ENCODE data around the gene TPR. TPM values are rescaled to one million over a fixed set of nuclear protein-coding genes. Genes with fewer than 3 reads are reported as not detected.

Gene TPR
- total RNA-seq, 1 donor from 2014 or later = 46.4 TPM

GRCh38 chr1:186340772-186341171 lies 34.3 kb downstream of the TPR start:
- ATAC-seq = no peak
- intact Hi-C loops (cut with micrococcal nuclease) = no loop called here
- no peak for DNase-seq

- intact Hi-C loops (cut with micrococcal nuclease) = no loop called here
- ATAC-seq = no peak
- DNase-seq = no peak
Observed at GRCh38 chr1:186337554-186337953, 37.5 kb downstream of the TPR start.

GRCh38 chr1:186330758-186331157 lies 44.3 kb downstream of the TPR start:
- intact Hi-C loops (cut with micrococcal nuclease) = no loop called here
- DNase-seq (no peak), ATAC-seq (no peak)

GRCh38 chr1:186327331-186327730 lies 47.7 kb downstream of the TPR start:
- ATAC-seq = no peak
- intact Hi-C loops (cut with micrococcal nuclease) = no loop called here
- DNase-seq = no peak

GRCh38 chr1:186326009-186326408 lies 49.0 kb downstream of the TPR start:
- intact Hi-C loops (cut with micrococcal nuclease) = no loop called here
- DNase-seq (no peak), ATAC-seq (no peak)

- DNase-seq = no peak
- intact Hi-C loops (cut with micrococcal nuclease) = no loop called here
- ATAC-seq = no peak
Observed at GRCh38 chr1:186325239-186325638, 49.8 kb downstream of the TPR start.

- DNase-seq (no peak), ATAC-seq (no peak)
- intact Hi-C loops (cut with micrococcal nuclease) = no loop called here
Observed at GRCh38 chr1:186323865-186324264, 51.2 kb downstream of the TPR start.

GRCh38 chr1:186315570-186315969 lies 59.5 kb downstream of the TPR start:
- ATAC-seq = no peak
- DNase-seq = no peak
- intact Hi-C loops (cut with micrococcal nuclease) = no loop called here

GRCh38 chr1:186311375-186312051 lies 63.5 kb downstream of the TPR start:
- intact Hi-C loops (cut with micrococcal nuclease) = no loop called here
- DNase-seq (no peak), ATAC-seq (no peak)

GRCh38 chr1:186310307-186310706 lies 64.7 kb downstream of the TPR start:
- ATAC-seq = no peak
- intact Hi-C loops (cut with micrococcal nuclease) = no loop called here

GRCh38 chr1:186308264-186309060 lies 66.6 kb downstream of the TPR start:
- intact Hi-C loops (cut with micrococcal nuclease) = no loop called here
- ATAC-seq = no peak
- DNase-seq = no peak

More at GRCh38 chr1:186310307-186310706, 64.7 kb downstream of the TPR start:
- no peak for DNase-seq

- DNase-seq (no peak), ATAC-seq (no peak)
- intact Hi-C loops (cut with micrococcal nuclease) = no loop called here
Observed at GRCh38 chr1:186307445-186307844, 67.6 kb downstream of the TPR start.

GRCh38 chr1:186306533-186306932 lies 68.5 kb downstream of the TPR start:
- no peak for DNase-seq
- intact Hi-C loops (cut with micrococcal nuclease) = no loop called here
- ATAC-seq = no peak

- ATAC-seq (no peak), DNase-seq (no peak)
- intact Hi-C loops (cut with micrococcal nuclease) = no loop called here
Observed at GRCh38 chr1:186304982-186305949, 69.8 kb downstream of the TPR start.

GRCh38 chr1:186303911-186304310 lies 71.1 kb downstream of the TPR start:
- ATAC-seq (no peak), DNase-seq (no peak)
- intact Hi-C loops (cut with micrococcal nuclease) = no loop called here

GRCh38 chr1:186302381-186302920 lies 72.6 kb downstream of the TPR start:
- intact Hi-C loops (cut with micrococcal nuclease) = no loop called here
- ATAC-seq (no peak), DNase-seq (no peak)

GRCh38 chr1:186301448-186301847 lies 73.6 kb downstream of the TPR start:
- no peak for ATAC-seq
- intact Hi-C loops (cut with micrococcal nuclease) = no loop called here
- no peak for DNase-seq

GRCh38 chr1:186300056-186300455 lies 75.0 kb downstream of the TPR start:
- ATAC-seq (no peak), DNase-seq (no peak)
- intact Hi-C loops (cut with micrococcal nuclease) = no loop called here

GRCh38 chr1:186299570-186299969 lies 75.5 kb downstream of the TPR start:
- no peak for DNase-seq
- intact Hi-C loops (cut with micrococcal nuclease) = no loop called here

More at GRCh38 chr1:186299570-186299969, 75.5 kb downstream of the TPR start:
- ATAC-seq = no peak

All from left ventricle myocardium superior (tissue), 1 donor.